GM23338 (cell line): ENCODE results near the gene ST3GAL4. TPM values are rescaled to one million over a fixed set of nuclear protein-coding genes. Genes with fewer than 3 reads are reported as not detected.

ENCODE experiments used
- ATAC-seq: fragments of 200-7000 bp; cut with Tn5 transposase; 3 replicates; pipeline ENCODE4 v1.9.1; 2020
- DNase-seq: peaks from one replicate; pipeline ENCODE4 v3.0.0-alpha.2; 2015; ENCODE audit warnings: low spot score
- H2AFZ ChIP-seq: fragments of 200-600 bp; sonication (generic); 2 replicates; pipeline ENCODE4 v1.8.0; 2016; ENCODE audit warnings: antibody characterized with exemption, mild to moderate bottlenecking, moderate library complexity
- H3F3A ChIP-seq: fragments of 200-600 bp; sonication (generic); replicated peaks from 2 replicates; pipeline ENCODE4 v1.8.0; 2017; ENCODE audit warnings: antibody characterized with exemption, mixed run types, low read depth
- H3K27ac ChIP-seq: fragments of 200-600 bp; sonication (generic); 2 replicates; pipeline ENCODE4 v1.6.1; 2016; ENCODE audit warnings: low read depth
- H3K27me3 ChIP-seq: fragments of 200-600 bp; sonication (generic); 2 replicates; pipeline ENCODE4 v1.8.0; 2016; ENCODE audit warnings: mild to moderate bottlenecking, mixed run types, moderate library complexity; ENCODE audit not compliant: insufficient read depth
- H3K36me3 ChIP-seq: fragments of 200-600 bp; sonication (generic); 2 replicates; pipeline ENCODE4 v1.8.0; 2016; ENCODE audit warnings: mild to moderate bottlenecking; ENCODE audit not compliant: insufficient read depth
- H3K4me1 ChIP-seq: fragments of 200-600 bp; sonication (generic); 2 replicates; pipeline ENCODE4 v1.8.0; 2016; ENCODE audit warnings: mild to moderate bottlenecking, moderate library complexity; ENCODE audit not compliant: insufficient read depth
- H3K4me2 ChIP-seq: fragments of 200-600 bp; sonication (generic); 2 replicates; pipeline ENCODE4 v1.7.1; 2017; ENCODE audit warnings: mixed run types
- H3K4me3 ChIP-seq: fragments of 200-600 bp; sonication (generic); 2 replicates; pipeline ENCODE4 v1.6.1; 2016; ENCODE audit warnings: mixed run types
- H3K79me2 ChIP-seq: fragments of 200-600 bp; sonication (generic); replicated peaks from 2 replicates; pipeline ENCODE4 v1.8.0; 2017; ENCODE audit warnings: mild to moderate bottlenecking; ENCODE audit not compliant: insufficient read depth
- H3K9me2 ChIP-seq: fragments of 200-600 bp; sonication (generic); 2 replicates; pipeline ENCODE4 v1.8.0; 2017; ENCODE audit not compliant: insufficient read depth
- H4K20me1 ChIP-seq: fragments of 200-600 bp; sonication (generic); replicated peaks from 2 replicates; pipeline ENCODE4 v1.8.0; 2017; ENCODE audit warnings: mild to moderate bottlenecking; ENCODE audit not compliant: insufficient read depth
- H3K27ac Mint-ChIP-seq: 2 replicates; pipeline ENCODE4 v1.8.0; 2020; ENCODE audit warnings: inconsistent platforms, mild to moderate bottlenecking, moderate library complexity, mixed read lengths
- H3K27me3 Mint-ChIP-seq: 3 replicates; pipeline ENCODE4 v1.8.0; 2022; ENCODE audit warnings: low read depth, mild to moderate bottlenecking, moderate library complexity, mixed read lengths, inconsistent platforms; ENCODE audit not compliant: insufficient read depth, poor library complexity
- H3K36me3 Mint-ChIP-seq: 3 replicates; pipeline ENCODE4 v1.8.0; 2021; ENCODE audit warnings: low read depth, mild to moderate bottlenecking, inconsistent platforms, moderate library complexity, mixed read lengths
- H3K4me1 Mint-ChIP-seq: 3 replicates; pipeline ENCODE4 v1.8.0; 2020; ENCODE audit warnings: mild to moderate bottlenecking, inconsistent platforms, mixed read lengths
- H3K4me3 Mint-ChIP-seq: 3 replicates; pipeline ENCODE4 v1.8.0; 2021; ENCODE audit warnings: moderate library complexity, mild to moderate bottlenecking, inconsistent platforms, mixed read lengths
- H3K9me3 Mint-ChIP-seq: 3 replicates; pipeline ENCODE4 v1.8.0; 2020; ENCODE audit warnings: moderate library complexity, mild to moderate bottlenecking, inconsistent platforms, mixed read lengths
- CREB1 ChIP-seq: fragments of 250-450 bp; sonication (Bioruptor Pico); IDR thresholded peaks from 2 replicates; pipeline ENCODE4 v1.5.0; 2020; ENCODE audit warnings: low read depth, mild to moderate bottlenecking, moderate library complexity
- EZH2 ChIP-seq: fragments of 200-600 bp; sonication (generic); IDR thresholded peaks from one replicate; pipeline ENCODE4 v1.8.0; 2017; ENCODE audit warnings: antibody characterized with exemption, mild to moderate bottlenecking, low read depth; ENCODE audit not compliant: unreplicated experiment
- EZH2phosphoT487 ChIP-seq: fragments of 200-600 bp; sonication (generic); IDR thresholded peaks from one replicate; pipeline ENCODE4 v1.8.1; 2018; ENCODE audit warnings: antibody characterized with exemption; ENCODE audit not compliant: unreplicated experiment
- JUNB ChIP-seq: IDR thresholded peaks from one replicate; pipeline ENCODE4 v1.6.1; 2016; ENCODE audit warnings: antibody characterized with exemption; ENCODE audit not compliant: unreplicated experiment
- NANOG ChIP-seq: IDR thresholded peaks from 2 replicates; pipeline ENCODE4 v1.6.1; 2016; ENCODE audit warnings: antibody characterized with exemption, borderline replicate concordance
- POLR2AphosphoS5 ChIP-seq: IDR thresholded peaks from 2 replicates; pipeline ENCODE4 v1.6.1; 2016; ENCODE audit warnings: antibody characterized with exemption, low read depth
- STAT1 ChIP-seq: IDR thresholded peaks from one replicate; pipeline ENCODE4 v1.6.1; 2016; ENCODE audit warnings: antibody characterized with exemption; ENCODE audit not compliant: unreplicated experiment
- ZNF114 ChIP-seq: fragments of 250-450 bp; sonication (Bioruptor Pico); IDR thresholded peaks from 2 replicates; pipeline ENCODE4 v1.5.0; 2020; ENCODE audit warnings: mild to moderate bottlenecking, moderate library complexity
- ZNF331 ChIP-seq: fragments of 250-450 bp; sonication (Bioruptor Pico); IDR thresholded peaks from 2 replicates; pipeline ENCODE4 v1.5.0; 2020; ENCODE audit warnings: low read depth, mild to moderate bottlenecking, moderate library complexity
- polyA plus RNA-seq: library from polyadenylated mRNA; unstranded; fragments of >200 nt; fragmentation: Nextera tagmentation; extraction: Ambion mirVana; gene quantifications from 2 replicates; pipeline ENCODE4 v1.2.1, GENCODE V29; 2016
- total RNA-seq: library from RNA; depleted of rRNA; stranded (reverse); fragments of >200 nt; shearing (Covaris generic); gene quantifications from 2 replicates; pipeline ENCODE4 v1.2.3, GENCODE V29; 2014
- TF ChIP-seq, protein P1 (sequence below): IDR thresholded peaks from 2 replicates; pipeline ENCODE4 v1.6.1; 2016; ENCODE audit warnings: antibody characterized with exemption
- TF ChIP-seq, protein P2 (sequence below): IDR thresholded peaks from one replicate; pipeline ENCODE4 v1.6.1; 2018; ENCODE audit warnings: antibody characterized with exemption; ENCODE audit not compliant: unreplicated experiment
- TF ChIP-seq, protein P3 (sequence below): fragments of 250-450 bp; sonication (Bioruptor Pico); IDR thresholded peaks from 2 replicates; pipeline ENCODE4 v1.5.0; 2020; ENCODE audit warnings: mild to moderate bottlenecking, moderate library complexity
- TF ChIP-seq, protein P4 (sequence below), 2 experiments: fragments of 200-600 bp in 1 of 2; sonication (generic) in 1 of 2; conservative IDR thresholded peaks; 2 replicates each; pipeline versions ENCODE4 v1.5.1 to v1.6.1; 2016 to 2017; ENCODE audit warnings: antibody characterized with exemption in 2 of 2, low read depth in 2 of 2, mild to moderate bottlenecking in 2 of 2, moderate library complexity in 1 of 2

Gene ST3GAL4
- total and polyA plus RNA-seq, 2 experiments from 2014 or later: 10.1 to 28.0 TPM

DNA sequence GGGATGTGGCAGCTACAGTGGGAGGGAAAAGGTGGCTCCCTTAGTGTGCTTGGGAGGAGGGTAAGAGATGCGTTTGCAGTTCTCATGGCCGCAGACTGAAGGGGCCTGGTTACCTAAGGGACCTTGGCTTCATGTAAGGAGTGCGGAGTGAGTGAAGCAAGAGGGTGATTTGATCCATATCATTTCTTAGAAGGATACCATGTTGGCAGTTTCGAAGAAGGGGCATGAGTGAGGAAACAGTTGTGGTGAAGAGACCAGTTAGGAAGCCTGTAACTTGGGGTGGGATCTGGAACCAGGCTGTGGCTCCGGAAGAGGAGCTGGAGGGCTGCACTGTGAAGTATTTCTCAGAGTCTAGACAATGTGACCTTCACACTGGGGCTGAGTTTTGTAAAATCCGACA, 45.0 kb downstream of the ST3GAL4 start:
- Histone ChIP-seq H3K4me1 (peaks cover 16% of the 10 kb centered on the region), H3K79me2 (no peaks in the 10 kb centered on the region), H3K9me2 (no peaks in the 10 kb centered on the region), H3K27me3 (no peaks in the 10 kb centered on the region), H2AFZ (no peak overlapping the region), H3K4me2 (no peak overlapping the region), H3K4me3 (no peak overlapping the region), H4K20me1 (no peaks in the 10 kb centered on the region), H3F3A (0 out of 2 replicates have a peak, but pooled peaks cover 3% of the 10 kb centered on the region), H3K36me3 (no peaks in the 10 kb centered on the region), H3K27ac (no peak overlapping the region)
- H3K9me3 Mint-ChIP-seq: peaks cover 5% of the 10 kb centered on the region; the same call in 1 of the 3 replicates
- no peak for ATAC-seq
- no peak overlapping the region for H3K4me3 Mint-ChIP-seq
- TF ChIP-seq, protein P1, sequence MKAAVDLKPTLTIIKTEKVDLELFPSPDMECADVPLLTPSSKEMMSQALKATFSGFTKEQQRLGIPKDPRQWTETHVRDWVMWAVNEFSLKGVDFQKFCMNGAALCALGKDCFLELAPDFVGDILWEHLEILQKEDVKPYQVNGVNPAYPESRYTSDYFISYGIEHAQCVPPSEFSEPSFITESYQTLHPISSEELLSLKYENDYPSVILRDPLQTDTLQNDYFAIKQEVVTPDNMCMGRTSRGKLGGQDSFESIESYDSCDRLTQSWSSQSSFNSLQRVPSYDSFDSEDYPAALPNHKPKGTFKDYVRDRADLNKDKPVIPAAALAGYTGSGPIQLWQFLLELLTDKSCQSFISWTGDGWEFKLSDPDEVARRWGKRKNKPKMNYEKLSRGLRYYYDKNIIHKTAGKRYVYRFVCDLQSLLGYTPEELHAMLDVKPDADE: no peak
- TF ChIP-seq EZH2: no peak
- TF ChIP-seq STAT1: no peak
- TF ChIP-seq EZH2phosphoT487: no peak
- TF ChIP-seq JUNB: no peak
- TF ChIP-seq ZNF114 (CRISPR knock-in tag): no peak
- TF ChIP-seq, protein P2, sequence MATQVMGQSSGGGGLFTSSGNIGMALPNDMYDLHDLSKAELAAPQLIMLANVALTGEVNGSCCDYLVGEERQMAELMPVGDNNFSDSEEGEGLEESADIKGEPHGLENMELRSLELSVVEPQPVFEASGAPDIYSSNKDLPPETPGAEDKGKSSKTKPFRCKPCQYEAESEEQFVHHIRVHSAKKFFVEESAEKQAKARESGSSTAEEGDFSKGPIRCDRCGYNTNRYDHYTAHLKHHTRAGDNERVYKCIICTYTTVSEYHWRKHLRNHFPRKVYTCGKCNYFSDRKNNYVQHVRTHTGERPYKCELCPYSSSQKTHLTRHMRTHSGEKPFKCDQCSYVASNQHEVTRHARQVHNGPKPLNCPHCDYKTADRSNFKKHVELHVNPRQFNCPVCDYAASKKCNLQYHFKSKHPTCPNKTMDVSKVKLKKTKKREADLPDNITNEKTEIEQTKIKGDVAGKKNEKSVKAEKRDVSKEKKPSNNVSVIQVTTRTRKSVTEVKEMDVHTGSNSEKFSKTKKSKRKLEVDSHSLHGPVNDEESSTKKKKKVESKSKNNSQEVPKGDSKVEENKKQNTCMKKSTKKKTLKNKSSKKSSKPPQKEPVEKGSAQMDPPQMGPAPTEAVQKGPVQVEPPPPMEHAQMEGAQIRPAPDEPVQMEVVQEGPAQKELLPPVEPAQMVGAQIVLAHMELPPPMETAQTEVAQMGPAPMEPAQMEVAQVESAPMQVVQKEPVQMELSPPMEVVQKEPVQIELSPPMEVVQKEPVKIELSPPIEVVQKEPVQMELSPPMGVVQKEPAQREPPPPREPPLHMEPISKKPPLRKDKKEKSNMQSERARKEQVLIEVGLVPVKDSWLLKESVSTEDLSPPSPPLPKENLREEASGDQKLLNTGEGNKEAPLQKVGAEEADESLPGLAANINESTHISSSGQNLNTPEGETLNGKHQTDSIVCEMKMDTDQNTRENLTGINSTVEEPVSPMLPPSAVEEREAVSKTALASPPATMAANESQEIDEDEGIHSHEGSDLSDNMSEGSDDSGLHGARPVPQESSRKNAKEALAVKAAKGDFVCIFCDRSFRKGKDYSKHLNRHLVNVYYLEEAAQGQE: no peak
- TF ChIP-seq, protein P3, sequence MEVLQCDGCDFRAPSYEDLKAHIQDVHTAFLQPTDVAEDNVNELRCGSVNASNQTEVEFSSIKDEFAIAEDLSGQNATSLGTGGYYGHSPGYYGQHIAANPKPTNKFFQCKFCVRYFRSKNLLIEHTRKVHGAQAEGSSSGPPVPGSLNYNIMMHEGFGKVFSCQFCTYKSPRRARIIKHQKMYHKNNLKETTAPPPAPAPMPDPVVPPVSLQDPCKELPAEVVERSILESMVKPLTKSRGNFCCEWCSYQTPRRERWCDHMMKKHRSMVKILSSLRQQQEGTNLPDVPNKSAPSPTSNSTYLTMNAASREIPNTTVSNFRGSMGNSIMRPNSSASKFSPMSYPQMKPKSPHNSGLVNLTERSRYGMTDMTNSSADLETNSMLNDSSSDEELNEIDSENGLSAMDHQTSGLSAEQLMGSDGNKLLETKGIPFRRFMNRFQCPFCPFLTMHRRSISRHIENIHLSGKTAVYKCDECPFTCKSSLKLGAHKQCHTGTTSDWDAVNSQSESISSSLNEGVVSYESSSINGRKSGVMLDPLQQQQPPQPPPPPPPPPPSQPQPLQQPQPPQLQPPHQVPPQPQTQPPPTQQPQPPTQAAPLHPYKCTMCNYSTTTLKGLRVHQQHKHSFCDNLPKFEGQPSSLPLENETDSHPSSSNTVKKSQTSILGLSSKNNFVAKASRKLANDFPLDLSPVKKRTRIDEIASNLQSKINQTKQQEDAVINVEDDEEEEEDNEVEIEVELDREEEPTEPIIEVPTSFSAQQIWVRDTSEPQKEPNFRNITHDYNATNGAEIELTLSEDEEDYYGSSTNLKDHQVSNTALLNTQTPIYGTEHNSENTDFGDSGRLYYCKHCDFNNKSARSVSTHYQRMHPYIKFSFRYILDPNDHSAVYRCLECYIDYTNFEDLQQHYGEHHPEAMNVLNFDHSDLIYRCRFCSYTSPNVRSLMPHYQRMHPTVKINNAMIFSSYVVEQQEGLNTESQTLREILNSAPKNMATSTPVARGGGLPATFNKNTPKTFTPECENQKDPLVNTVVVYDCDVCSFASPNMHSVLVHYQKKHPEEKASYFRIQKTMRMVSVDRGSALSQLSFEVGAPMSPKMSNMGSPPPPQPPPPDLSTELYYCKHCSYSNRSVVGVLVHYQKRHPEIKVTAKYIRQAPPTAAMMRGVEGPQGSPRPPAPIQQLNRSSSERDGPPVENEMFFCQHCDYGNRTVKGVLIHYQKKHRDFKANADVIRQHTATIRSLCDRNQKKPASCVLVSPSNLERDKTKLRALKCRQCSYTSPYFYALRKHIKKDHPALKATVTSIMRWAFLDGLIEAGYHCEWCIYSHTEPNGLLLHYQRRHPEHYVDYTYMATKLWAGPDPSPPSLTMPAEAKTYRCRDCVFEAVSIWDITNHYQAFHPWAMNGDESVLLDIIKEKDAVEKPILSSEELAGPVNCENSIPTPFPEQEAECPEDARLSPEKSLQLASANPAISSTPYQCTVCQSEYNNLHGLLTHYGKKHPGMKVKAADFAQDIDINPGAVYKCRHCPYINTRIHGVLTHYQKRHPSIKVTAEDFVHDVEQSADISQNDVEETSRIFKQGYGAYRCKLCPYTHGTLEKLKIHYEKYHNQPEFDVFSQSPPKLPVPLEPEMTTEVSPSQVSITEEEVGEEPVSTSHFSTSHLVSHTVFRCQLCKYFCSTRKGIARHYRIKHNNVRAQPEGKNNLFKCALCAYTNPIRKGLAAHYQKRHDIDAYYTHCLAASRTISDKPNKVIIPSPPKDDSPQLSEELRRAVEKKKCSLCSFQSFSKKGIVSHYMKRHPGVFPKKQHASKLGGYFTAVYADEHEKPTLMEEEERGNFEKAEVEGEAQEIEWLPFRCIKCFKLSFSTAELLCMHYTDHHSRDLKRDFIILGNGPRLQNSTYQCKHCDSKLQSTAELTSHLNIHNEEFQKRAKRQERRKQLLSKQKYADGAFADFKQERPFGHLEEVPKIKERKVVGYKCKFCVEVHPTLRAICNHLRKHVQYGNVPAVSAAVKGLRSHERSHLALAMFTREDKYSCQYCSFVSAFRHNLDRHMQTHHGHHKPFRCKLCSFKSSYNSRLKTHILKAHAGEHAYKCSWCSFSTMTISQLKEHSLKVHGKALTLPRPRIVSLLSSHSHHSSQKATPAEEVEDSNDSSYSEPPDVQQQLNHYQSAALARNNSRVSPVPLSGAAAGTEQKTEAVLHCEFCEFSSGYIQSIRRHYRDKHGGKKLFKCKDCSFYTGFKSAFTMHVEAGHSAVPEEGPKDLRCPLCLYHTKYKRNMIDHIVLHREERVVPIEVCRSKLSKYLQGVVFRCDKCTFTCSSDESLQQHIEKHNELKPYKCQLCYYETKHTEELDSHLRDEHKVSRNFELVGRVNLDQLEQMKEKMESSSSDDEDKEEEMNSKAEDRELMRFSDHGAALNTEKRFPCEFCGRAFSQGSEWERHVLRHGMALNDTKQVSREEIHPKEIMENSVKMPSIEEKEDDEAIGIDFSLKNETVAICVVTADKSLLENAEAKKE (CRISPR knock-in tag): no peak
- TF ChIP-seq POLR2AphosphoS5: no peak
- no peak for TF ChIP-seq CREB1
- TF ChIP-seq, protein P4, sequence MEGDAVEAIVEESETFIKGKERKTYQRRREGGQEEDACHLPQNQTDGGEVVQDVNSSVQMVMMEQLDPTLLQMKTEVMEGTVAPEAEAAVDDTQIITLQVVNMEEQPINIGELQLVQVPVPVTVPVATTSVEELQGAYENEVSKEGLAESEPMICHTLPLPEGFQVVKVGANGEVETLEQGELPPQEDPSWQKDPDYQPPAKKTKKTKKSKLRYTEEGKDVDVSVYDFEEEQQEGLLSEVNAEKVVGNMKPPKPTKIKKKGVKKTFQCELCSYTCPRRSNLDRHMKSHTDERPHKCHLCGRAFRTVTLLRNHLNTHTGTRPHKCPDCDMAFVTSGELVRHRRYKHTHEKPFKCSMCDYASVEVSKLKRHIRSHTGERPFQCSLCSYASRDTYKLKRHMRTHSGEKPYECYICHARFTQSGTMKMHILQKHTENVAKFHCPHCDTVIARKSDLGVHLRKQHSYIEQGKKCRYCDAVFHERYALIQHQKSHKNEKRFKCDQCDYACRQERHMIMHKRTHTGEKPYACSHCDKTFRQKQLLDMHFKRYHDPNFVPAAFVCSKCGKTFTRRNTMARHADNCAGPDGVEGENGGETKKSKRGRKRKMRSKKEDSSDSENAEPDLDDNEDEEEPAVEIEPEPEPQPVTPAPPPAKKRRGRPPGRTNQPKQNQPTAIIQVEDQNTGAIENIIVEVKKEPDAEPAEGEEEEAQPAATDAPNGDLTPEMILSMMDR (conservative IDR thresholded peaks at IDR 0.05; ENCODE audit: low read depth in 2 of 2): no peak
- TF ChIP-seq NANOG: no peak
- TF ChIP-seq ZNF331: no peak
- no peak overlapping the region for H3K27ac Mint-ChIP-seq
- peaks cover 9% of the 10 kb centered on the region for H3K27me3 Mint-ChIP-seq
- H3K36me3 Mint-ChIP-seq: no peaks in the 10 kb centered on the region
- H3K4me1 Mint-ChIP-seq: peaks cover 27% of the 10 kb centered on the region
- DNase-seq: no peak
